ENCODE results near the gene SCAF4.
"Not testable (repeated sequence)": the region's sequence is repeated elsewhere in the genome, so short reads cannot be mapped to it uniquely, and the experiment has no call there.

Gene SCAF4

DNA sequence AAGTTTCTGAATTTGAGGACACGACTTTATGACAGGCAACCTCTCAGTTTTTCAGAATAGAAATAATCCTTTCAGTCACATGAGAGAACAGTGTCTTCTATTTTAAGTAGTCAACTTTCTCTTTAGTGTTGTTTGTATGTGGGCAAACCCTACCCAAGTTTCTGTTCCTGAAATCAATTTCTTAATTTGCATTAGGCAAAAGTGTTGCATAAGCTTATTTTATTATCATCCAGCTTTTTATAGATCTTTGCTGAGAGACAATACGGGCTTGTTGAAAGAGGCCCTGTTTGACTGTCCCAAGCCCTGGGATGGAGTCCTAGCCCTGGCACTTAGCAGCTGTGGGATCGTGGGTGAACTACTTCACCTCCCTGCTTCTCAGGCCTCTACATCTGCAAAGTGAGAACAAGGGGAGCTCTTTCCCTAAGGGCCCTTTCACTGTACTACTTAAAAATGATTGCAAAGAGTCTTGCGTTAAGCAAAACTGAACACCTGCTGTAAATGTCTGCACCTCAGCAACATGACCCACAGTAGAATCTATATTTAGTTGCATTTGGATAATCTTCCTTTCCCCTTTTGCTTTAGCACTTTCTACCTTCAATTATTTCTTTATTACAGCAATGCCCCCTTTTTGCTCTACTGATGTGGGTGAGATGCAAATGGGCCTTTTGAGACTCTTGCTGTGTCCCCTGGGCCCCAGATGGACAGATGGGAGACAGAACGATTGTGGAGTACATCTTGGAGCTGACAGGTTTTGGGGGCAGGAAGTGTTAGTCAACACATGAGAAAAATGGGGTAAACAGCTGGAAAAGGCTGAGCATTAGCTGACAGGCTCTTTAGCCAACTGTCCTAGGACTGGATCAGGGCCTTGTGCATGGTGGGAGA is 41.0 kb upstream of the SCAF4 start:
- no peak overlapping the region for H3K4me3 ChIP-seq (replicated peaks; ENCODE audit: low read depth, low read length)
- no peak for TF ChIP-seq CTCF (IDR thresholded peaks at IDR 0.05; ENCODE audit: low read depth, low read length, missing control alignments)
- DNase-seq (ENCODE audit: extremely low read depth, low read depth): no peak

DNA sequence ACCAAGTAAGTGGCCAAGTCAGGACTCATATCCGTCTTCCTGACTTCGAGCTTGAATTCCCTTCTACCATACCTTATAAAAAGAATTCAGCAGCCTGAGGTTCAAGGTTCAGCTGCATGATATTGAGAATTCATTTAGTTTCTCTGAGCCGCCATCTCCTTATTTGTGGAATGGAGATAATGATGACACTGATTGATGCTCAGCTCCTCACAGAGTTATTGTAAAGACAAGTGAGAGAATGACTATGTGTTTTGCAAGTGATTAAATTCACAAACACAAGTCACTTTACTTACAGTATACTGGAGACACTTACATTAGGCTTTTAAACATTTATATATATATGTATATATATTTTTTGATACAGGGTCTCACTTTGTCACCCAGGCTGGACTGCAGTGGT is 39.8 kb upstream of the SCAF4 start:
- no peak for TF ChIP-seq CTCF (IDR thresholded peaks at IDR 0.05; ENCODE audit: low read depth, low read length, missing control alignments)
- no peak for DNase-seq (ENCODE audit: extremely low read depth, low read depth)
- H3K4me3 ChIP-seq (replicated peaks; ENCODE audit: low read depth, low read length): no peak overlapping the region

DNA sequence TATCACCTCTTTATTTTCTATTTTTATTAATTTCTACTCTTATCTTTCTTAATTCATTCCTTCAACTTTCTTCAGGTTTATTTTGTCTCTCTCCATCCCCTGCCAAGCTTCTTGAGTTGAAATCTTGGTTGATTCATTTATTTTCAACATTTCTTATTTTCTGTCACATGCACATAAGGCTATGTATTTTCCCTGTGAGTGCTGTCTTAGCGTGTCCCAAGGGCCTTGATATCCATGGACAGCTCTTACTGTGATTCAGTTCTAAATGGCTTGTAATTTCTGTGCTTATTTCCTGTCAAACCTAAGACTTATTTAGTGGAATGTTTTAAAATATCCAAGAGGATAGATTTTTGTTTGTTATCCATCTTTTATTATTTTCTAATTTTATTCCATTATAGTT is 36.8 kb upstream of the SCAF4 start:
- H3K4me3 ChIP-seq (replicated peaks; ENCODE audit: low read depth, low read length): no peak overlapping the region
- no peak for DNase-seq (ENCODE audit: extremely low read depth, low read depth)
- no peak for TF ChIP-seq CTCF (IDR thresholded peaks at IDR 0.05; ENCODE audit: low read depth, low read length, missing control alignments)

DNA sequence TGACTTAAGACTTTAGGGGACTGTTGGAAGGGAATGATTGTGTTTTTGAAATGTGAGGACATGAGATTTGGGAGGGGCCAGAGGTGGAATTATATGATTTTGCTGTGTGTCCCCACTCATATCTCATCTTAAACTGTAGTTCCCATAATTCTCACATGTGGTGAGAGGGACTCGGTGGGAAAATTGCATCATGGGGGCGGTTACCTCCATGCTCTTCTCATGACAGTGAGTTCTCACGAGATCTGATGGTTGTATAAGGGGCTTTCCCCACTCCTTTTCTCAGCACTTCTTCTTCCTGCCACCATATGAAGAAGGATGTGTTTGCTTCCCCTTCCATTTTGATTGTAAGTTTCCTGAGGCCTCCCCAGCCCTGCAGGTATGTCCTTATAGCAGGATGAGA is 35.0 kb upstream of the SCAF4 start:
- no peak for DNase-seq (ENCODE audit: extremely low read depth, low read depth)
- H3K4me3 ChIP-seq (replicated peaks; ENCODE audit: low read depth, low read length): no peak overlapping the region
- no peak for TF ChIP-seq CTCF (IDR thresholded peaks at IDR 0.05; ENCODE audit: low read depth, low read length, missing control alignments)

GRCh38 chr21:31765850-31766249 is 33.9 kb upstream of the SCAF4 start:
- not testable (repeated sequence) for H3K4me3 ChIP-seq (replicated peaks; ENCODE audit: low read depth, low read length); DNase-seq (ENCODE audit: extremely low read depth, low read depth)

GRCh38 chr21:31760931-31761330 is 29.0 kb upstream of the SCAF4 start:
- no peak overlapping the region for H3K4me3 ChIP-seq (replicated peaks; ENCODE audit: low read depth, low read length)
- TF ChIP-seq CTCF (IDR thresholded peaks at IDR 0.05; ENCODE audit: low read depth, low read length, missing control alignments): no peak
- no peak for DNase-seq (ENCODE audit: extremely low read depth, low read depth)

DNA sequence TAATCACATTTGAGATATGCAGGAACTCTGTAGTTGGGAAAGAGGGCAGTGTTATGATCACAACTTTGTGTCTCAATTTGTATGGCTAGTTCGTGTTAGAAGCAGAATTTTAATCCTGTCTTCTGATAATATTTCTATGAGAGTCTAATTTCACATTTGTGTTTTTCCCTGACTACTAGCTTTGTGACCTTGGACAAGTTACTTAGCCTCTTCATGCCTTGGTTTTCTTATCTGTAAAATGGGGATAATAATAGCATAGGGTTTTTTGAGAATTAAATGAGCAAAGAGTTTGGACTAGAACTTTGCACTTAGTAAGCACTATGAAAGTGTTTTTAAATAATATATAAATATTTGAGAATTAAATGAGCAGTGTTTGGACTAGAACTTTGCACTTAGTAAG is 24.9 kb upstream of the SCAF4 start:
- no peak for TF ChIP-seq CTCF (IDR thresholded peaks at IDR 0.05; ENCODE audit: low read depth, low read length, missing control alignments)
- DNase-seq (ENCODE audit: extremely low read depth, low read depth): no peak
- H3K4me3 ChIP-seq (replicated peaks; ENCODE audit: low read depth, low read length): no peak overlapping the region
